Keratinocyte (primary cell): ENCODE measurements around the gene PPARA. TPM values are rescaled to one million over a fixed set of nuclear protein-coding genes. Genes with fewer than 3 reads are reported as not detected.

Source experiments
- DNase-seq: peaks from one replicate; pipeline ENCODE4 v3.0.0-alpha.2; 2011; ENCODE audit warnings: low read depth, missing footprints, low spot score
- FAIRE-seq: peaks from 2 replicates; lab custom pipeline; 2011; peaks lifted over from hg19 to GRCh38; lab: Jason Lieb, UNC
- H2AFZ ChIP-seq: 2 replicates; pipeline ENCODE4 v1.6.0; 2012; ENCODE audit warnings: low read length, control low read depth, inconsistent platforms; ENCODE audit not compliant: control insufficient read depth
- H3K27ac ChIP-seq: 2 replicates; pipeline ENCODE4 v1.5.1; 2011; ENCODE audit warnings: low read length; ENCODE audit not compliant: control insufficient read depth, insufficient read depth
- H3K27me3 ChIP-seq: 3 replicates; pipeline ENCODE4 v1.6.0; 2011; ENCODE audit warnings: low read length; ENCODE audit not compliant: control insufficient read depth, insufficient read depth; ENCODE audit errors: extremely low read depth
- H3K36me3 ChIP-seq, 2 experiments: 2 replicates in 1 of 2; 3 replicates in 1 of 2; pipeline ENCODE4 v1.5.1; 2011; ENCODE audit warnings: low read length in 2 of 2, mild to moderate bottlenecking in 1 of 2; ENCODE audit not compliant: control insufficient read depth in 2 of 2, insufficient read depth in 2 of 2; ENCODE audit errors: extremely low read depth in 1 of 2
- H3K4me1 ChIP-seq: 3 replicates; pipeline ENCODE4 v1.5.1; 2011; ENCODE audit warnings: low read length; ENCODE audit not compliant: control insufficient read depth, insufficient read depth; ENCODE audit errors: extremely low read depth
- H3K4me2 ChIP-seq: 3 replicates; pipeline ENCODE4 v1.6.0; 2011; ENCODE audit warnings: low read depth, low read length; ENCODE audit not compliant: control insufficient read depth, insufficient read depth; ENCODE audit errors: extremely low read depth
- H3K4me3 ChIP-seq, 3 experiments: fragments of 200-600 bp in 1 of 3; sonication (generic) in 1 of 3; 2 replicates in 2 of 3; 3 replicates in 1 of 3; pipeline ENCODE4 v1.5.1; 2011 to 2016; ENCODE audit warnings: low read length in 3 of 3, mild to moderate bottlenecking in 3 of 3, control low read depth in 2 of 3, inconsistent platforms in 1 of 3, low read depth in 1 of 3, mixed read lengths in 1 of 3, mixed run types in 1 of 3, moderate library complexity in 1 of 3; ENCODE audit not compliant: control insufficient read depth in 2 of 3, insufficient read depth in 2 of 3; ENCODE audit errors: extremely low read depth in 1 of 3
- H3K79me2 ChIP-seq: 2 replicates; pipeline ENCODE4 v1.6.0; 2012; ENCODE audit warnings: low read length; ENCODE audit not compliant: control insufficient read depth, insufficient read depth
- H3K9ac ChIP-seq: 3 replicates; pipeline ENCODE4 v1.6.0; 2011; ENCODE audit warnings: low read length; ENCODE audit not compliant: control insufficient read depth, insufficient read depth; ENCODE audit errors: extremely low read depth
- H3K9me1 ChIP-seq: 3 replicates; pipeline ENCODE4 v1.6.0; 2011; ENCODE audit warnings: low read length; ENCODE audit not compliant: control insufficient read depth, insufficient read depth; ENCODE audit errors: extremely low read depth
- H3K9me3 ChIP-seq: 2 replicates; pipeline ENCODE4 v1.5.1; 2012; ENCODE audit warnings: low read depth, low read length; ENCODE audit not compliant: control insufficient read depth
- H4K20me1 ChIP-seq: 3 replicates; pipeline ENCODE4 v1.6.0; 2011; ENCODE audit warnings: low read length; ENCODE audit not compliant: control insufficient read depth, insufficient read depth; ENCODE audit errors: extremely low read depth
- CTCF ChIP-seq, 3 experiments: IDR thresholded peaks in 1 of 3; conservative IDR thresholded peaks in 1 of 3; optimal IDR thresholded peaks in 1 of 3; 2 replicates in 2 of 3; 3 replicates in 1 of 3; pipeline versions ENCODE3 to v1.5.1; 2011; ENCODE audit warnings: low read length in 3 of 3, mild to moderate bottlenecking in 3 of 3, moderate library complexity in 2 of 3, control low read depth in 1 of 3, inconsistent platforms in 1 of 3; ENCODE audit not compliant: insufficient read depth in 2 of 3; ENCODE audit errors: extremely low read depth in 1 of 3
- EZH2 ChIP-seq: IDR thresholded peaks from one replicate; pipeline ENCODE4 v1.6.1; 2012; ENCODE audit warnings: inconsistent platforms, mild to moderate bottlenecking, low read length, moderate library complexity
- dilution Hi-C: fragments of 300-500 bp; cut with MboI; formaldehyde crosslinking; loops from one replicate; pipeline ENCODE4 v1.7.0; 2020; ENCODE audit warnings: low sequenced_read_pairs; ENCODE audit not compliant: extremely low pct_ligation_motif_present
- polyA plus RNA-seq, 5 experiments: library from polyadenylated mRNA; depleted of rRNA in 3 of 5; stranded (reverse) in 3 of 5; stranded (forward) in 1 of 5; unstranded in 1 of 5; fragments of >200 nt; gene quantifications; 1 replicate in 1 of 5; 2 replicates in 3 of 5; 3 replicates in 1 of 5; pipeline versions ENCODE4 v1.2.1 to v1.2.3, GENCODE V29; 2011 to 2012; ENCODE audit warnings: missing spikeins in 2 of 5, low read depth in 1 of 5, low replicate concordance in 1 of 5

Gene PPARA
- polyA plus RNA-seq, 1 donor (not counting 4 experiments of a cell fraction or from before 2014, with no cell fraction given) = 4.9 TPM

- Histone ChIP-seq H3K27me3 (no peaks in the 10 kb centered on the region), H3K9me3 (no peaks in the 10 kb centered on the region), H3K4me3 (no peak overlapping the region), H2AFZ (no peak overlapping the region), H3K4me2 (no peak overlapping the region), H3K9me1 (no peaks in the 10 kb centered on the region), H3K9ac (no peak overlapping the region), H4K20me1 (peaks cover 2% of the 10 kb centered on the region), H3K27ac (no peak overlapping the region), H3K79me2 (no peaks in the 10 kb centered on the region), H3K36me3 (no peaks in the 10 kb centered on the region), H3K4me1 (no peaks in the 10 kb centered on the region)
- DNase-seq (no peak), FAIRE-seq (no peak)
- TF ChIP-seq EZH2 = no peak
- peak; percentile 74 to 92 (median 88) for TF ChIP-seq CTCF (optimal IDR thresholded peaks at IDR 0.05 in 1 of 3, IDR thresholded peaks at IDR 0.05 in 1 of 3, conservative IDR thresholded peaks at IDR 0.05 in 1 of 3; ENCODE audit: extremely low read depth in 1 of 3, insufficient read depth in 2 of 3, low read length in 3 of 3)
- dilution Hi-C loops = no loop called here
Measured at GRCh38 chr22:46122511-46122971, 27.8 kb upstream of the PPARA start.

GRCh38 chr22:46122980-46123693 is 27.2 kb upstream of the PPARA start:
- no peak overlapping the region for H3K27ac ChIP-seq
- H3K4me1 ChIP-seq = no peaks in the 10 kb centered on the region
- H3K79me2 ChIP-seq = no peaks in the 10 kb centered on the region
- no peak overlapping the region for H3K4me3 ChIP-seq
- no peaks in the 10 kb centered on the region for H3K9me3 ChIP-seq
- FAIRE-seq (no peak), DNase-seq (no peak)
- H3K9ac ChIP-seq = no peak overlapping the region
- H2AFZ ChIP-seq = no peak overlapping the region
- H3K36me3 ChIP-seq = no peaks in the 10 kb centered on the region
- TF ChIP-seq EZH2 (no peak), CTCF (optimal IDR thresholded peaks at IDR 0.05 in 1 of 3, IDR thresholded peaks at IDR 0.05 in 1 of 3, conservative IDR thresholded peaks at IDR 0.05 in 1 of 3; ENCODE audit: extremely low read depth in 1 of 3, insufficient read depth in 2 of 3, low read length in 3 of 3) (no peak)
- H4K20me1 ChIP-seq = no peaks in the 10 kb centered on the region
- no peak overlapping the region for H3K4me2 ChIP-seq
- no peaks in the 10 kb centered on the region for H3K27me3 ChIP-seq
- dilution Hi-C loops = no loop called here
- no peaks in the 10 kb centered on the region for H3K9me1 ChIP-seq
